Measurements from ENCODE around the gene LCN10.
"Not testable (repeated sequence)": the region's sequence is repeated elsewhere in the genome, so short reads cannot be mapped to it uniquely, and the experiment has no call there.

Gene LCN10

GRCh38 chr9:136771907-136772415 lies 29.2 kb upstream of the LCN10 start:
- DNase-seq (ENCODE audit: low spot score), result no peak

- peak; percentile 60 for DNase-seq (ENCODE audit: low spot score)
Measured at GRCh38 chr9:136769710-136770191, 27.0 kb upstream of the LCN10 start.

- peak; percentile 57 for DNase-seq (ENCODE audit: low spot score)
Measured at GRCh38 chr9:136766410-136767120, 23.8 kb upstream of the LCN10 start.

GRCh38 chr9:136765745-136766409 lies 23.1 kb upstream of the LCN10 start:
- DNase-seq (ENCODE audit: low spot score), result not testable (repeated sequence)

GRCh38 chr9:136765041-136765440 lies 22.3 kb upstream of the LCN10 start:
- no peak for DNase-seq (ENCODE audit: low spot score)

- no peak for DNase-seq (ENCODE audit: low spot score)
Measured at GRCh38 chr9:136764301-136764891, 21.7 kb upstream of the LCN10 start, which contains the start of gene LCN15. TSS of gene LCN15 (minus strand) at chr9:136764518. CDS start at chr9:136764488, 30 bp downstream.

GRCh38 chr9:136763649-136764035 lies 20.9 kb upstream of the LCN10 start:
- DNase-seq (ENCODE audit: low spot score), result no peak

GRCh38 chr9:136762915-136763648 lies 20.3 kb upstream of the LCN10 start:
- DNase-seq (ENCODE audit: low spot score), result no peak

GRCh38 chr9:136762221-136762691 lies 19.5 kb upstream of the LCN10 start:
- DNase-seq (ENCODE audit: low spot score), result no peak

- no peak for DNase-seq (ENCODE audit: low spot score)
Measured at GRCh38 chr9:136761545-136761981, 18.8 kb upstream of the LCN10 start.

- DNase-seq (ENCODE audit: low spot score), result not testable (repeated sequence)
Measured at GRCh38 chr9:136760834-136761544, 18.2 kb upstream of the LCN10 start.

GRCh38 chr9:136760424-136760823 lies 17.7 kb upstream of the LCN10 start:
- DNase-seq (ENCODE audit: low spot score), result no peak

- DNase-seq (ENCODE audit: low spot score), result no peak
Measured at GRCh38 chr9:136759436-136760325, 16.9 kb upstream of the LCN10 start.

- DNase-seq (ENCODE audit: low spot score), result no peak
Measured at GRCh38 chr9:136759001-136759400, 16.3 kb upstream of the LCN10 start.

GRCh38 chr9:136757751-136758140 lies 15.0 kb upstream of the LCN10 start:
- no peak for DNase-seq (ENCODE audit: low spot score)

GRCh38 chr9:136757328-136757727 lies 14.6 kb upstream of the LCN10 start:
- DNase-seq (ENCODE audit: low spot score), result no peak

- no peak for DNase-seq (ENCODE audit: low spot score)
Measured at GRCh38 chr9:136756836-136757235, 14.1 kb upstream of the LCN10 start.

- no peak for DNase-seq (ENCODE audit: low spot score)
Measured at GRCh38 chr9:136756134-136756438, 13.3 kb upstream of the LCN10 start.

- DNase-seq (ENCODE audit: low spot score), result not testable (repeated sequence)
Measured at GRCh38 chr9:136755302-136756133, 12.8 kb upstream of the LCN10 start.
